Endothelial cell of umbilical vein (primary cell): ENCODE results near the gene SEC14L1. TPM values are rescaled to one million over a fixed set of nuclear protein-coding genes. Genes with fewer than 3 reads are reported as not detected.

Source experiments
- BruUV-seq: library from RNA; stranded (reverse); fragments of 400-500 nt; replicated peaks from 2 replicates; lab custom pipeline; 2021; lab: Mats Ljungman, UMichigan
- CTCF ChIA-PET: fragments of 300-600, 350-600 bp; sonication (Branson Sonifier 250); formaldehyde crosslinking; loops from one replicate; lab custom pipeline; 2021; ENCODE audit warnings: antibody characterized with exemption, inconsistent platforms; lab: Charles Lee
- POLR2A ChIA-PET: fragments of 300-600, 350-600 bp; sonication (Branson Sonifier 250); formaldehyde crosslinking; loops from one replicate; lab custom pipeline; 2021; ENCODE audit warnings: antibody characterized with exemption, inconsistent platforms; lab: Charles Lee
- DNase-seq: peaks from one replicate; pipeline ENCODE4 v3.0.0-alpha.2; 2011; ENCODE audit warnings: low read depth, low spot score
- FAIRE-seq: peaks from 2 replicates; lab custom pipeline; 2011; peaks lifted over from hg19 to GRCh38; lab: Jason Lieb, UNC
- H2AFZ ChIP-seq: 2 replicates; pipeline ENCODE4 v1.6.0; 2012; ENCODE audit warnings: low read depth, low read length, control low read depth, inconsistent platforms
- H3K27ac ChIP-seq: 2 replicates; pipeline ENCODE4 v1.5.1; 2011; ENCODE audit warnings: low read depth, mild to moderate bottlenecking, control low read depth, low read length, moderate library complexity; ENCODE audit not compliant: insufficient read depth
- H3K27me3 ChIP-seq, 2 experiments: 2 replicates each; pipeline versions ENCODE4 v1.6.0 to v1.6.1; 2011; ENCODE audit warnings: low read length in 2 of 2, mixed read lengths in 1 of 2; ENCODE audit not compliant: control insufficient read depth in 2 of 2, insufficient read depth in 2 of 2
- H3K36me3 ChIP-seq, 2 experiments: 2 replicates in 1 of 2; 3 replicates in 1 of 2; pipeline ENCODE4 v1.5.1; 2011; ENCODE audit warnings: low read length in 2 of 2, mild to moderate bottlenecking in 1 of 2, moderate library complexity in 1 of 2; ENCODE audit not compliant: control insufficient read depth in 2 of 2, insufficient read depth in 2 of 2; ENCODE audit errors: extremely low read depth in 1 of 2
- H3K4me1 ChIP-seq: 3 replicates; pipeline ENCODE4 v1.5.1; 2011; ENCODE audit warnings: mild to moderate bottlenecking, low read length; ENCODE audit not compliant: control insufficient read depth, insufficient read depth; ENCODE audit errors: extremely low read depth
- H3K4me2 ChIP-seq: 2 replicates; pipeline ENCODE4 v1.6.1; 2011; ENCODE audit warnings: low read length, control low read depth, mixed read lengths; ENCODE audit not compliant: insufficient read depth
- H3K4me3 ChIP-seq, 3 experiments: fragments of 200-600 bp in 1 of 3; sonication (generic), shearing (Covaris generic) in 1 of 3; replicated peaks in 1 of 3; 2 replicates each; pipeline ENCODE4 v1.5.1; 2011 to 2016; ENCODE audit warnings: control low read depth in 3 of 3, low read length in 3 of 3, mild to moderate bottlenecking in 2 of 3, inconsistent platforms in 1 of 3, low read depth in 1 of 3, moderate library complexity in 1 of 3; ENCODE audit not compliant: insufficient read depth in 1 of 3
- H3K79me2 ChIP-seq: 2 replicates; pipeline ENCODE4 v1.6.0; 2012; ENCODE audit warnings: low read length, inconsistent platforms; ENCODE audit not compliant: control insufficient read depth, insufficient read depth
- H3K9ac ChIP-seq: replicated peaks from 2 replicates; pipeline ENCODE3; 2011; ENCODE audit warnings: low read length, control low read depth; ENCODE audit not compliant: insufficient read depth; ENCODE audit errors: extremely low read depth
- H3K9me1 ChIP-seq: replicated peaks from 3 replicates; pipeline ENCODE4 v1.6.0; 2011; ENCODE audit warnings: mild to moderate bottlenecking, low read length; ENCODE audit not compliant: control insufficient read depth, insufficient read depth; ENCODE audit errors: extremely low read depth
- H3K9me3 ChIP-seq: replicated peaks from 2 replicates; pipeline ENCODE4 v1.5.1; 2012; ENCODE audit warnings: low read length, inconsistent platforms; ENCODE audit not compliant: control insufficient read depth, insufficient read depth
- H4K20me1 ChIP-seq: replicated peaks from 2 replicates; pipeline ENCODE3; 2011; ENCODE audit warnings: mild to moderate bottlenecking, low read length; ENCODE audit not compliant: control insufficient read depth, insufficient read depth; ENCODE audit errors: extremely low read depth
- CTCF ChIP-seq, 2 donors: IDR thresholded peaks; 1 replicate in 1 of 2; 2 replicates in 1 of 2; pipeline ENCODE4 v1.5.1; 2011; ENCODE audit warnings: low read length in 2 of 2, mild to moderate bottlenecking in 2 of 2, moderate library complexity in 2 of 2, control low read depth in 1 of 2, inconsistent platforms in 1 of 2, low read depth in 1 of 2; ENCODE audit not compliant: insufficient read depth in 1 of 2; ENCODE audit errors: extremely low read depth in 1 of 2
- EZH2 ChIP-seq: IDR thresholded peaks from 2 replicates; pipeline ENCODE4 v1.6.1; 2012; ENCODE audit warnings: borderline replicate concordance, low read depth, mild to moderate bottlenecking, moderate library complexity, low read length, inconsistent platforms; ENCODE audit not compliant: severe bottlenecking
- FOS ChIP-seq: IDR thresholded peaks from 2 replicates; pipeline ENCODE4 v1.6.1; 2011; ENCODE audit warnings: mild to moderate bottlenecking, low read length, moderate library complexity, borderline replicate concordance; ENCODE audit not compliant: insufficient read depth
- GATA2 ChIP-seq: IDR thresholded peaks from 2 replicates; pipeline ENCODE4 v1.7.0; 2011; ENCODE audit warnings: low read depth, mild to moderate bottlenecking, moderate library complexity, mixed read lengths, low read length; ENCODE audit not compliant: insufficient read length, insufficient read depth
- JUN ChIP-seq: IDR thresholded peaks from 2 replicates; pipeline ENCODE4 v1.6.1; 2011; ENCODE audit warnings: borderline replicate concordance, low read depth; ENCODE audit not compliant: insufficient read length, insufficient read depth
- MAX ChIP-seq: IDR thresholded peaks from 2 replicates; pipeline ENCODE4 v1.6.1; 2011; ENCODE audit not compliant: insufficient read depth, insufficient read length
- MYC ChIP-seq: IDR thresholded peaks from one replicate; pipeline ENCODE4 v1.6.1; 2011; ENCODE audit warnings: mild to moderate bottlenecking, low read depth, low read length
- POLR2A ChIP-seq: IDR thresholded peaks from 2 replicates; pipeline ENCODE4 v1.6.1; 2012; ENCODE audit warnings: low read depth, mild to moderate bottlenecking, control low read depth, low read length
- POLR2AphosphoS5 ChIP-seq: IDR thresholded peaks from 2 replicates; pipeline ENCODE4 v1.6.1; 2012; ENCODE audit warnings: low read depth, mild to moderate bottlenecking, control low read depth, low read length, moderate library complexity; ENCODE audit not compliant: insufficient read depth
- dilution Hi-C: fragments of 300-500 bp; cut with MboI; formaldehyde crosslinking; loops from one replicate; pipeline ENCODE4 v1.15.0; 2019; ENCODE audit warnings: low sequenced_read_pairs; ENCODE audit not compliant: extremely low pct_ligation_motif_present
- intact Hi-C: fragments of 100-400 bp; cut with micrococcal nuclease; formaldehyde crosslinking; loops from one replicate; pipeline ENCODE4 v1.10.0; 2022
- polyA plus RNA-seq, 4 experiments: library from polyadenylated mRNA; depleted of rRNA in 3 of 4; stranded (reverse) in 3 of 4; unstranded in 1 of 4; fragments of >200 nt; gene quantifications; 2 replicates each; pipeline versions ENCODE4 v1.2.1 to v1.2.3, GENCODE V29; 2011 to 2012; ENCODE audit warnings: missing spikeins in 1 of 4
- total RNA-seq: library from RNA; stranded (reverse); gene quantifications from 2 replicates; pipeline ENCODE4 v1.2.3, GENCODE V29; 2021

The SEC14L1 gene
- total and polyA plus RNA-seq, 2 donors (not counting 3 experiments of a cell fraction or from before 2014, with no cell fraction given): 215 to 631 TPM

GRCh38 chr17:77128896-77129567 lies 11.7 kb upstream of the SEC14L1 start:
- Histone ChIP-seq H3K4me1 (peaks cover 36% of the 10 kb centered on the region), H3K4me2 (no peak overlapping the region), H3K27ac (peak overlapping the region; percentile 2), H3K79me2 (peaks cover 6% of the 10 kb centered on the region), H3K9ac (no peak overlapping the region), H3K36me3 (no peaks in the 10 kb centered on the region), H2AFZ (no peak overlapping the region), H4K20me1 (no peaks in the 10 kb centered on the region), H3K9me1 (no peaks in the 10 kb centered on the region), H3K27me3 (no peaks in the 10 kb centered on the region), H3K4me3 (no peak overlapping the region), H3K9me3 (no peaks in the 10 kb centered on the region)
- no TSS peak for BruUV-seq
- dilution Hi-C loops: no loop called here
- TF ChIP-seq MYC: no peak
- no peak for TF ChIP-seq POLR2A
- TF ChIP-seq MAX: no peak
- TF ChIP-seq GATA2: no peak
- TF ChIP-seq POLR2AphosphoS5: no peak
- no peak for TF ChIP-seq FOS
- TF ChIP-seq JUN: no peak
- TF ChIP-seq CTCF (IDR thresholded peaks at IDR 0.05; ENCODE audit: extremely low read depth in 1 of 2, insufficient read depth in 1 of 2, low read depth in 1 of 2, low read length in 2 of 2): no peak
- TF ChIP-seq EZH2: no peak
- POLR2A ChIA-PET: interaction anchor here (0.9 to 1.3 kb wide), 2 partner anchors 10 to 12 kb away, joined by 3 to 4 read pairs; partner anchors contain the start of gene SEC14L1
- DNase-seq (no peak), FAIRE-seq (no peak)
- CTCF ChIA-PET: interaction anchor here (0.8 to 2.6 kb wide), 6 partner anchors 8 to 40 kb away, joined by 3 to 12 read pairs (median 4); partner anchors contain the start of gene SEC14L1
- intact Hi-C loops: no loop called here
